Measurements from ENCODE around the gene TAS2R1.

- TF ChIP-seq ELF4 (IDR thresholded peaks at IDR 0.05) (no peak), SP1 (IDR thresholded peaks at IDR 0.05) (no peak), TARDBP (IDR thresholded peaks at IDR 0.05) (no peak), BHLHE40 (IDR thresholded peaks at IDR 0.05; ENCODE audit: borderline replicate concordance) (no peak), CTBP1 (IDR thresholded peaks at IDR 0.05; ENCODE audit: borderline replicate concordance) (no peak), FOXM1 (IDR thresholded peaks at IDR 0.05; ENCODE audit: borderline replicate concordance) (no peak), SUZ12 (IDR thresholded peaks at IDR 0.05) (no peak), FOXK2 (IDR thresholded peaks at IDR 0.05) (no peak), FOXA1 (IDR thresholded peaks at IDR 0.05) (no peak), ARNT (IDR thresholded peaks at IDR 0.05) (no peak)
- TF ChIP-seq, protein P1, sequence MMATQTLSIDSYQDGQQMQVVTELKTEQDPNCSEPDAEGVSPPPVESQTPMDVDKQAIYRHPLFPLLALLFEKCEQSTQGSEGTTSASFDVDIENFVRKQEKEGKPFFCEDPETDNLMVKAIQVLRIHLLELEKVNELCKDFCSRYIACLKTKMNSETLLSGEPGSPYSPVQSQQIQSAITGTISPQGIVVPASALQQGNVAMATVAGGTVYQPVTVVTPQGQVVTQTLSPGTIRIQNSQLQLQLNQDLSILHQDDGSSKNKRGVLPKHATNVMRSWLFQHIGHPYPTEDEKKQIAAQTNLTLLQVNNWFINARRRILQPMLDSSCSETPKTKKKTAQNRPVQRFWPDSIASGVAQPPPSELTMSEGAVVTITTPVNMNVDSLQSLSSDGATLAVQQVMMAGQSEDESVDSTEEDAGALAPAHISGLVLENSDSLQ (IDR thresholded peaks at IDR 0.05) = no peak
These were observed 33.7 kb upstream of the TAS2R1 start for GRCh38 chr5:9663891-9664290.

All from HEK293T (cell line).